ENCODE data around the gene TRIM14.
"Not testable (repeated sequence)": the region's sequence is repeated elsewhere in the genome, so short reads cannot be mapped to it uniquely, and the experiment has no call there.

DNA sequence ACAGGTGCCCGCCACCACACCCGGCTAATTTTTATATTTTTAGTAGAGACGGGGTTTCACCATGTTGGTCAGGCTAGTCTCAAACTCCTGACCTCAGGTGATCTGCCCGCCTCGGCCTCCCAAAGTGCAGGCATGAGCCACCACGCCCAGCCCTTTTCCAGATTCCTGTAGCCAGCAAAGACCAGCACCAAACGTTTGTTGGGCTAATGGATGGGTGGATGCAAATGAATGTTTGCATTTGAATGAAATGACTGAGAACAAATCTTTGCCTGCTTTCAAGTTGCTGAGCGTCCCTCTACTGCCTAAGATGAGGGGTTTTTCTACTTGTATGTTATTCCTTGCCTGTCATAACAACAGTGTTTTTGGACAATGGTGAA, 42.5 kb downstream of the TRIM14 start:
- TF ChIP-seq, protein P1, sequence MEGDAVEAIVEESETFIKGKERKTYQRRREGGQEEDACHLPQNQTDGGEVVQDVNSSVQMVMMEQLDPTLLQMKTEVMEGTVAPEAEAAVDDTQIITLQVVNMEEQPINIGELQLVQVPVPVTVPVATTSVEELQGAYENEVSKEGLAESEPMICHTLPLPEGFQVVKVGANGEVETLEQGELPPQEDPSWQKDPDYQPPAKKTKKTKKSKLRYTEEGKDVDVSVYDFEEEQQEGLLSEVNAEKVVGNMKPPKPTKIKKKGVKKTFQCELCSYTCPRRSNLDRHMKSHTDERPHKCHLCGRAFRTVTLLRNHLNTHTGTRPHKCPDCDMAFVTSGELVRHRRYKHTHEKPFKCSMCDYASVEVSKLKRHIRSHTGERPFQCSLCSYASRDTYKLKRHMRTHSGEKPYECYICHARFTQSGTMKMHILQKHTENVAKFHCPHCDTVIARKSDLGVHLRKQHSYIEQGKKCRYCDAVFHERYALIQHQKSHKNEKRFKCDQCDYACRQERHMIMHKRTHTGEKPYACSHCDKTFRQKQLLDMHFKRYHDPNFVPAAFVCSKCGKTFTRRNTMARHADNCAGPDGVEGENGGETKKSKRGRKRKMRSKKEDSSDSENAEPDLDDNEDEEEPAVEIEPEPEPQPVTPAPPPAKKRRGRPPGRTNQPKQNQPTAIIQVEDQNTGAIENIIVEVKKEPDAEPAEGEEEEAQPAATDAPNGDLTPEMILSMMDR (IDR thresholded peaks at IDR 0.05): not testable (repeated sequence)
- not testable (repeated sequence) for TF ChIP-seq POLR2A, EP300 (IDR thresholded peaks at IDR 0.05)
